ENCODE measurements around the gene CCL19.
"Not testable (repeated sequence)": the region's sequence is repeated elsewhere in the genome, so short reads cannot be mapped to it uniquely, and the experiment has no call there.

The CCL19 gene

DNA sequence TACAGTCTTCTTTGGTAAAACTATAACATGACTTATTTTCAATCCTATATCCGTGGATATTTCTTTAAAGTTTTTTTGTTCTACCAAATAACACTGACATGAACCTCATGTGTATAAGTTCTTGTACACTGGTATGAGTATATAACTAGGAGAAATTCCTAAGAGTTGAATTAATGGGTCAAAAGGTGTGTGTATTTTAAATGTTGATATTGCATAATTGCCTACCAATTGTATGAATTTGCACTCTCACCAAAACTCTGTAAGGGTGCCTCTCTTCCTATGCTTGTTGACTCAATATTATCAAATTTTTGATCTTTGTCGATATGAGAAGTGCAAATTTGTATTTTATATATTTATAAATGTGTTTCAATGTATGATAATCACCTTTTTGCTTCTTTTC, 41.8 kb upstream of the CCL19 start:
- Histone ChIP-seq H3K4me3 (ENCODE audit: low read length) (no peak overlapping the region), H4K20me1 (ENCODE audit: insufficient read depth, low read length) (no peaks in the 10 kb centered on the region), H3K4me1 (ENCODE audit: low read length) (peaks cover 11% of the 10 kb centered on the region; the same call in 1 of the 2 replicates), H2AFZ (ENCODE audit: low read depth, low read length) (no peak overlapping the region), H3K27me3 (ENCODE audit: low read depth, low read length) (peaks cover 6% of the 10 kb centered on the region; the same call in 1 of the 2 replicates), H3K36me3 (replicated peaks; ENCODE audit: low read depth, low read length) (no peaks in the 10 kb centered on the region), H3K27ac (ENCODE audit: low read length) (no peak overlapping the region), H3K79me2 (ENCODE audit: low read length) (no peaks in the 10 kb centered on the region), H3K9me3 (ENCODE audit: insufficient read depth, low read length) (no peaks in the 10 kb centered on the region), H3K9ac (ENCODE audit: low read length) (no peak overlapping the region), H3K4me2 (ENCODE audit: low read length) (no peak overlapping the region)
- TF ChIP-seq, protein P1, sequence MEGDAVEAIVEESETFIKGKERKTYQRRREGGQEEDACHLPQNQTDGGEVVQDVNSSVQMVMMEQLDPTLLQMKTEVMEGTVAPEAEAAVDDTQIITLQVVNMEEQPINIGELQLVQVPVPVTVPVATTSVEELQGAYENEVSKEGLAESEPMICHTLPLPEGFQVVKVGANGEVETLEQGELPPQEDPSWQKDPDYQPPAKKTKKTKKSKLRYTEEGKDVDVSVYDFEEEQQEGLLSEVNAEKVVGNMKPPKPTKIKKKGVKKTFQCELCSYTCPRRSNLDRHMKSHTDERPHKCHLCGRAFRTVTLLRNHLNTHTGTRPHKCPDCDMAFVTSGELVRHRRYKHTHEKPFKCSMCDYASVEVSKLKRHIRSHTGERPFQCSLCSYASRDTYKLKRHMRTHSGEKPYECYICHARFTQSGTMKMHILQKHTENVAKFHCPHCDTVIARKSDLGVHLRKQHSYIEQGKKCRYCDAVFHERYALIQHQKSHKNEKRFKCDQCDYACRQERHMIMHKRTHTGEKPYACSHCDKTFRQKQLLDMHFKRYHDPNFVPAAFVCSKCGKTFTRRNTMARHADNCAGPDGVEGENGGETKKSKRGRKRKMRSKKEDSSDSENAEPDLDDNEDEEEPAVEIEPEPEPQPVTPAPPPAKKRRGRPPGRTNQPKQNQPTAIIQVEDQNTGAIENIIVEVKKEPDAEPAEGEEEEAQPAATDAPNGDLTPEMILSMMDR (IDR thresholded peaks at IDR 0.05; ENCODE audit: low read depth, low read length) = no peak
- no peak for TF ChIP-seq EZH2phosphoT487 (IDR thresholded peaks at IDR 0.05; ENCODE audit: low read depth)

DNA sequence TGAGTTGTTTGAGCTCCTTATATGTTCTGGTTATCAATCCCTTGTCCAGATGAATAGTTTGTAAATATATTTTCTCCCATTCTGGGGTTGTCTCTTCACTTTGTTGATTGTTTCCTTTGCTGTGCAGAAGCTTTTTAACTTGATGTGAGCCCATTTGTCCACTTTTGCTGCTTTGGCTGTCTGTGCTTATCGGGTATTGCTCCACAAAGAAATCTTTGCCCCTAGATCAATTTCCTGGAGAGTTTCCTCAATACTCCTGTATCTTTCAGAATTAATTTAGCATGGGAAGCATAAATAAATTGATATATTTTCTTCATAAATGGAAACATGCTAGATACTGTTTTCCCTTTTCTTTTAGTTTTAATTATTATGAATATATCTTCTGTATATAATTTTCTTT, 41.4 kb upstream of the CCL19 start:
- no peak overlapping the region for H3K4me3 ChIP-seq (ENCODE audit: low read length)

DNA sequence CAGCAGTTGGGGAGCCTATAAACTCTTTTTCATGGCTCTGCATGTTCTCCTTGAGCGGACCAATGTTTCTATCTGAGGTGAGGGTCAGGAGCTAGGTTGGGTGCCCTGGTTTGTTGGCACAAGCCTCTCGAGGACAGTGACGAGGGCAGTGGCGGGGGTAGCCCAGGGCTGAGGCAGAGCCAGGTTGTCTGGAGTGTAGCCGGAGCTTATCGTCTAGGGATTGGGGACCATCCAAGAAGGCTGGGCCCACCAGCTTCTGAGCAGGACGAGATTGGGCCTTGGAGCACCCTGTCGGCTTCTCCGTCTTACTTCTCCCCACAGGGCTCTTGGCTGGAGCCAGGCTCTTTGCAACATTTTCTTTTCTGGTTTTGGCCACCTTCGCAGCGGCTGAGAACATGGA, 32.1 kb upstream of the CCL19 start:
- Histone ChIP-seq H3K9ac (ENCODE audit: low read length) (no peak overlapping the region), H3K36me3 (replicated peaks; ENCODE audit: low read depth, low read length) (no peaks in the 10 kb centered on the region), H3K4me2 (ENCODE audit: low read length) (no peak overlapping the region), H2AFZ (ENCODE audit: low read depth, low read length) (no peak overlapping the region), H3K27ac (ENCODE audit: low read length) (no peak overlapping the region), H3K9me3 (ENCODE audit: insufficient read depth, low read length) (no peaks in the 10 kb centered on the region), H3K79me2 (ENCODE audit: low read length) (no peaks in the 10 kb centered on the region), H3K4me3 (ENCODE audit: low read length) (no peak overlapping the region), H4K20me1 (ENCODE audit: insufficient read depth, low read length) (no peaks in the 10 kb centered on the region), H3K4me1 (ENCODE audit: low read length) (no peaks in the 10 kb centered on the region), H3K27me3 (ENCODE audit: low read depth, low read length) (0 out of 2 replicates have a peak, but pooled peaks cover 3% of the 10 kb centered on the region)
- no peak for TF ChIP-seq EZH2phosphoT487 (IDR thresholded peaks at IDR 0.05; ENCODE audit: low read depth)
- TF ChIP-seq, protein P1 (IDR thresholded peaks at IDR 0.05; ENCODE audit: low read depth, low read length) = no peak

More for the DNA sequence above, 41.4 kb upstream of the CCL19 start:
- TF ChIP-seq EZH2phosphoT487 (IDR thresholded peaks at IDR 0.05; ENCODE audit: low read depth) = no peak
- TF ChIP-seq, protein P1 (IDR thresholded peaks at IDR 0.05; ENCODE audit: low read depth, low read length) = no peak
- no peak overlapping the region for H3K9ac ChIP-seq (ENCODE audit: low read length)
- peaks cover 9% of the 10 kb centered on the region; the same call in 1 of the 2 replicates for H3K4me1 ChIP-seq (ENCODE audit: low read length)
- H3K9me3 ChIP-seq (ENCODE audit: insufficient read depth, low read length) = no peaks in the 10 kb centered on the region
- H3K79me2 ChIP-seq (ENCODE audit: low read length) = no peaks in the 10 kb centered on the region
- H3K4me2 ChIP-seq (ENCODE audit: low read length) = no peak overlapping the region
- no peak overlapping the region for H2AFZ ChIP-seq (ENCODE audit: low read depth, low read length)
- H3K36me3 ChIP-seq (replicated peaks; ENCODE audit: low read depth, low read length) = no peaks in the 10 kb centered on the region
- H4K20me1 ChIP-seq (ENCODE audit: insufficient read depth, low read length) = no peaks in the 10 kb centered on the region
- peaks cover 4% of the 10 kb centered on the region; the same call in 1 of the 2 replicates for H3K27me3 ChIP-seq (ENCODE audit: low read depth, low read length)
- no peak overlapping the region for H3K27ac ChIP-seq (ENCODE audit: low read length)

DNA sequence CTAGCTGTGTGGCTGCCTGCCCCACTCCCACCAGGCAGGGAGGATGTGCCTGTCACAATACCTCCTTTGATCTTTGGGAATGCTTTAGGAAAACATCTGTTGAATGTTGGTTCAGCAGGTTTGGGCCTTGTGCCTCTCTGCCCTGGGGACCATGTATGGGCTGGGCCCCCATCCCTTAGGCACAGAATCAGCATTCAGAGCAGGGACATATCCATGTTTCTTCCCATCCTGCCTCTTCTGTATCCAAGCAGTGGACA, 28.6 kb upstream of the CCL19 start:
- not testable (repeated sequence) for H3K27me3 ChIP-seq (ENCODE audit: low read depth, low read length); H2AFZ ChIP-seq (ENCODE audit: low read depth, low read length); H3K36me3 ChIP-seq (replicated peaks; ENCODE audit: low read depth, low read length)

More for the DNA sequence above, 28.6 kb upstream of the CCL19 start:
- not testable (repeated sequence) for H3K9ac ChIP-seq (ENCODE audit: low read length); H3K27ac ChIP-seq (ENCODE audit: low read length); H3K79me2 ChIP-seq (ENCODE audit: low read length); H3K4me2 ChIP-seq (ENCODE audit: low read length); H4K20me1 ChIP-seq (ENCODE audit: insufficient read depth, low read length); H3K4me1 ChIP-seq (ENCODE audit: low read length); H3K9me3 ChIP-seq (ENCODE audit: insufficient read depth, low read length); H3K4me3 ChIP-seq (ENCODE audit: low read length)
